ENCODE measurements around the gene CD248. TPM values are rescaled to one million over a fixed set of nuclear protein-coding genes. Genes with fewer than 3 reads are reported as not detected.

Gene CD248
- total and polyA plus RNA-seq, 12 donors = 5.3 to 44.4 (median 10.0) TPM

DNA sequence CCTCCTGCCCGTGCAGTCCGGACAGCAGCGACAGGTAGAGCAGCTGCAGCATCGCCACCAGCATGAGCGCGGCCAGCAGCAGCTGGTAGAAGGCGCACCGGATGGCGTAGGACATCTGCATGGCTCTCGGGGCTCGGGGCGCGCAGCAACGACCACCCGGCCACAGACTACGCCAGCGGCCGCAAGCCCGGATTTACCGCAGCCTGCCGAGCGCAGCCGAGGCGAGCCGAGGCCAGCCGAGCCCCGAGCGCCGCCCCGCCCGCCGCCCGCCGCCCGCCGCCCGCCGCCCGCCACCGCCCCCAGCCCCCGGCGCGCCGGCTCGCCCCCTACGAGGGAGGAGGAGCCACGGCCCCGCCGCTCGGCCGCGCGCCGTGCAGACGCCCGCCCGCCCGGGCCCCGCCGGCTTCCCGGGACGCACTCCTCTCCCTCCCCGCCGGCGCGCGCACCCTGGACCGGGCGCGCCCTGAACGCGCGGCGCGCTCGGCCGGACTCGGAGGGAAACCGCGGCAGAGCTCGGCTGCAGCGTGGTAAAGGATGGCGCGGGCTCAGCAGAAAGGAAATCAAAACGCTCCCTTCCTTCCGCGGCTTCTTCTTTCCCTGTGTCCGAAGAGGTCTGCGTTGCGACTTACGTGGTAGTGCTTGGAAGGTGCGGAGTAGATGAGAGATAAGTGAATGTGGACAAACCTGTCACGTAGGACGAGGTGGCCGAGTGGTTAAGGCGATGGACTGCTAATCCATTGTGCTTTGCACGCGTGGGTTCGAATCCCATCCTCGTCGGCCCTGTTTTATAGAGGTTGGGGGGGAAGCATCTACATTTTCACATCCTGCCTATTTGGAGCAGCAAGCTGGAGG, 30.8 kb upstream of the CD248 start, which contains the start of gene B4GAT1:
Gene B4GAT1 (minus strand): TSS at position 205 of the 852 bp plus-strand sequence. CDS start 84 bp downstream, at position 121.
- intact Hi-C loops (cut with DNase I) = loop anchor here in 3 of 10 donors (5.0 kb wide), 2 partner anchors 35 to 40 kb away; no protein-coding TSS in a partner anchor
- peaks cover 0 to 5% (median 0%) of the 10 kb centered on the region in 9 donors for H3K36me3 ChIP-seq

DNA sequence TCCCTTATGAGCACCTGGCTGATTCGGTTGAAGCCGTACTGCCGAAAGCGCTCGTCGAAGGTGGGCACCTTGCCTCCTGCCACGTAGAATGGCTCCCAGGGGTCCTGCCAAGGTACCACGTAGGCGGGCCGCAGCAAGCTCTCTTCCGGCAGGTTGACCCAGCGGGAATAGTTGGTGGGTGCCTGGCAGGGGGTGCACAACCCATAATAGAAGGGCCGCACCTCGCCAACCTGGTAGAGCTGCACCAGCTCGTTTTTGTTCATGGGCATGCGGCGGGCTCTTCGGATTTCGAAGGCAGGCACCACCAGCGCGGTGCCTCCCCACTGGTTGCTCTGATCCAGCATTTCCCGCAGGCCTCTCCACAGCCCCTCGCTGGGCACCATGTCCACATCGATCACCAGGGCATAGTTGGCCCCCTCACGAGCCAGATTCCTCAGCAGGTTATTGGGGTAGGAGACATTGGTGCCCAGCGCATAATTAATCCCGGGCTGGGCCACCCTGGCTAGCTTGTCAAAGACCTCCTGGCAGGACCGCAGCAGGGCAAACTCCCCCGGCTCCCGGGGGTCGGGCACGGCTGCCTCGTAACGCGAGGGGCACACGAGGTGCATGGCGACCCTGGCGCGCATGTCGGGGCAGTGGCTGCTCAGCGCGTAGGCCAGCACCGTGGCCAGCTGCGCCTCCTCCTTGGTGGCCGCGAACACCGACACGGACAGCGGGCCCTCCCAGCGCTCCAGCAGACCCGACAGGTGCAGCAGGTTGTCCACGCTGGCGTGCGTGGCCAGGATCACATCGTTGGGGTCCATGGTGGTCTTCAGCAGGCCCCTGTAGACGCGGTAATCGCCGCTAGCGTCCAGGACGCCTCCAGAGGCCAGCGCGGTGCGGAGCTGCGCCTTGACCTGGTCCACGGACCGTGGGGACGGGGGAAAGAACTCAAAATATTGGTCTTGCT, 29.9 kb upstream of the CD248 start:
- ATAC-seq = peak in 4 of 8 donors; percentile 4 to 35 (median 13)
- TF ChIP-seq, protein P1, sequence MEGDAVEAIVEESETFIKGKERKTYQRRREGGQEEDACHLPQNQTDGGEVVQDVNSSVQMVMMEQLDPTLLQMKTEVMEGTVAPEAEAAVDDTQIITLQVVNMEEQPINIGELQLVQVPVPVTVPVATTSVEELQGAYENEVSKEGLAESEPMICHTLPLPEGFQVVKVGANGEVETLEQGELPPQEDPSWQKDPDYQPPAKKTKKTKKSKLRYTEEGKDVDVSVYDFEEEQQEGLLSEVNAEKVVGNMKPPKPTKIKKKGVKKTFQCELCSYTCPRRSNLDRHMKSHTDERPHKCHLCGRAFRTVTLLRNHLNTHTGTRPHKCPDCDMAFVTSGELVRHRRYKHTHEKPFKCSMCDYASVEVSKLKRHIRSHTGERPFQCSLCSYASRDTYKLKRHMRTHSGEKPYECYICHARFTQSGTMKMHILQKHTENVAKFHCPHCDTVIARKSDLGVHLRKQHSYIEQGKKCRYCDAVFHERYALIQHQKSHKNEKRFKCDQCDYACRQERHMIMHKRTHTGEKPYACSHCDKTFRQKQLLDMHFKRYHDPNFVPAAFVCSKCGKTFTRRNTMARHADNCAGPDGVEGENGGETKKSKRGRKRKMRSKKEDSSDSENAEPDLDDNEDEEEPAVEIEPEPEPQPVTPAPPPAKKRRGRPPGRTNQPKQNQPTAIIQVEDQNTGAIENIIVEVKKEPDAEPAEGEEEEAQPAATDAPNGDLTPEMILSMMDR (IDR thresholded peaks at IDR 0.05) = no peak
- DNase-seq = no peak

More for the DNA sequence above, 30.8 kb upstream of the CD248 start, which contains the start of gene B4GAT1:
- Histone ChIP-seq H3K9me3 (no peaks in the 10 kb centered on the region), H3K4me3 (peak within 1 kb of the TSS; percentile 67 to 100 (median 90)), H3K27ac (peak within 1 kb of the TSS; percentile 80 to 97 (median 88)), H3K4me1 (peaks cover 16 to 48% (median 39%) of the 10 kb centered on the region in 9 donors), H3K27me3 (peaks cover 0 to 5% (median 0%) of the 10 kb centered on the region in 7 donors)
- TF ChIP-seq, protein P1 (IDR thresholded peaks at IDR 0.05) = no peak
- WGBS, 2 donors = 0 to 1% methylated on average over 83 to 88 of the region's 101 CpGs
- ATAC-seq (peak; percentile 53 to 84 (median 68)), DNase-seq (peak; percentile 76 to 88)

DNA sequence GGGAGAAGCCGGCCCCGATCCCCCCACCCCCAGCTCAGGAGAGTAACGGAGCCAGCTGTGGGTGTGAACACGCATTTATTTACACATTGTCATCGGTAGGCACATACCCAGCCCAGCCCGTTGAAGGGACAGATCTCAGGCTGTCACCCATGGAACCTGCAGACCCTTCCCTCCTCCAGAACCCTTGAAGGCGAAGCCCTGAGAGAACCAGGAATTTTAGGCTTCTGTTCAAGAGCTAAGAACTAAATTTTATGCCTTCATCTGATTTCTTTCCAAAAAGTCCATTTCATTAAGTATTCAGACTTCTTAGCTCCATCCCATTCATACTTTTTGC, 28.4 kb upstream of the CD248 start:
- TF ChIP-seq, protein P1 (IDR thresholded peaks at IDR 0.05) = no peak
- H3K27ac ChIP-seq = peak overlapping the region in 9 of 10 donors; percentile 61 to 88 (median 84)
- ATAC-seq = peak in 1 of 8 donors; percentile 19
- peaks cover 0 to 5% (median 0%) of the 10 kb centered on the region in 7 donors for H3K27me3 ChIP-seq
- peaks cover 2 to 29% (median 15%) of the 10 kb centered on the region in 9 donors for H3K36me3 ChIP-seq
- H3K4me3 ChIP-seq = peak overlapping the region; percentile 81 to 100 (median 94)
- intact Hi-C loops (cut with DNase I) = loop anchor here in 3 of 10 donors (5.0 kb wide), 2 partner anchors 33 to 42 kb away; no protein-coding TSS in a partner anchor
- 2 to 5% methylated on average over 7 of the region's 7 CpGs for WGBS, 2 donors
- peaks cover 16 to 48% (median 39%) of the 10 kb centered on the region in 9 donors for H3K4me1 ChIP-seq
- no peaks in the 10 kb centered on the region for H3K9me3 ChIP-seq
- no peak for DNase-seq

More for the DNA sequence above, 29.9 kb upstream of the CD248 start:
- Histone ChIP-seq H3K4me1 (peaks cover 16 to 48% (median 39%) of the 10 kb centered on the region in 9 donors), H3K9me3 (no peaks in the 10 kb centered on the region), H3K4me3 (peak overlapping the region; percentile 67 to 100 (median 90)), H3K27ac (peak overlapping the region; percentile 80 to 97 (median 88)), H3K27me3 (peaks cover 0 to 5% (median 0%) of the 10 kb centered on the region in 7 donors), H3K36me3 (peaks cover 0 to 14% (median under 1%) of the 10 kb centered on the region in 9 donors)
- WGBS, 2 donors = 31 to 33% methylated on average over 68 of the region's 68 CpGs
- intact Hi-C loops (cut with DNase I) = loop anchor here in 3 of 10 donors (5.0 kb wide), 2 partner anchors 34 to 41 kb away; no protein-coding TSS in a partner anchor
